Measurements from ENCODE around the gene NCAPH2. TPM values are rescaled to one million over a fixed set of nuclear protein-coding genes. Genes with fewer than 3 reads are reported as not detected.

Gene NCAPH2
- total and polyA plus RNA-seq, 2 of the 13 experiments (the other 11 are each of a cell fraction or from before 2014, with no cell fraction given), result 28.1 to 64.4 TPM

DNA sequence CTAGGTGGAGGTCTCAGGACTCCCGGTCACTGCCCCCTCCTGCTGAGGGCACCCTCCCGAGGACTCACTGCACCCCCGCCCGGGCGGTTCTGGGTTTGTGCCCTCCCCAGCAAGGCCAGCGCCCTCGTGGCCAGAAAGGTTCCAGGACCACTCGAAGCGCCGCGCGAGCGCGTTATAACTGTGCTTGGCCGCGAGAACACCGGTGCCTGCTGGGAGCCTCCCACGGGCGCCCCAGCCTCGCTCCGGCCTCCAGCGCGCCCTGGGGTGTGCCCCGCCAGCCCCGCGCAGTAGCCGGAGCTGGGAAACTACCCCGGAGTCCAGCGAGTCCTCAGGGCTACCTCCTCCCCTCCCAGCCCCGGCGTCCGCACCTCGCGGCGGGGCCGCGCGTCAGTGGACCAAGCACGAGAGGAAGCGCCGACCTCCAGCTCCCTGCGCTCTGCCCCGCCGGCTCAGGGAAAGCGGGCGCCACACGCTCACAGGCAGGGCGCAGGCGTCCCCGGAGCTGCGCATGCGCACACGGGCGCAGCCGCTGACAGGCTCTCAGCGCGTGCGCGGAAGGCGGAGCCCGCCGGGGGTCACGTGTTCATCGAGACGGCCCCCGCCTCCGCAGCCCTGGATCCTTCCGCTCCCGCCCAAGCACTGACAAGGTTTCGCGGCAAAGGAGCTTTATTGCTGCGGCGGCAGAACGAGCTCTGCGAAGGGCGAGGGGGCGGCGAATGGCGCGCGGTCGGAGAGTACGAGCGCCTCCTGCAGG is 17.3 kb downstream of the NCAPH2 start, which contains the start of gene SCO2 (continued):
- TF ChIP-seq ZBTB38 (CRISPR knock-in tag; IDR thresholded peaks at IDR 0.05), result no peak; the same call in 1 of the 2 replicates
- 0 out of 2 replicates have a peak, but pooled peaks have one; percentile 28 for TF ChIP-seq ZNF672 (CRISPR knock-in tag; IDR thresholded peaks at IDR 0.05)
- TF ChIP-seq ZNF772 (CRISPR knock-in tag; IDR thresholded peaks at IDR 0.05), result peak; percentile 91
- TF ChIP-seq ZBTB4 (CRISPR knock-in tag; IDR thresholded peaks at IDR 0.05; ENCODE audit: borderline replicate concordance), result peak; percentile 52
- TF ChIP-seq ZNF800 (CRISPR knock-in tag; IDR thresholded peaks at IDR 0.05), result peak; percentile 91
- TF ChIP-seq ZNF20 (CRISPR knock-in tag; IDR thresholded peaks at IDR 0.05), result peak; percentile 23; the same call in 1 of the 2 replicates
- TF ChIP-seq ZBTB26 (CRISPR knock-in tag; IDR thresholded peaks at IDR 0.05; ENCODE audit: borderline replicate concordance), result peak; percentile 56; the same call in 1 of the 2 replicates
- peak; percentile 72; the same call in 1 of the 2 replicates for TF ChIP-seq HOXA3 (CRISPR knock-in tag; IDR thresholded peaks at IDR 0.05)
- TF ChIP-seq, protein P1, sequence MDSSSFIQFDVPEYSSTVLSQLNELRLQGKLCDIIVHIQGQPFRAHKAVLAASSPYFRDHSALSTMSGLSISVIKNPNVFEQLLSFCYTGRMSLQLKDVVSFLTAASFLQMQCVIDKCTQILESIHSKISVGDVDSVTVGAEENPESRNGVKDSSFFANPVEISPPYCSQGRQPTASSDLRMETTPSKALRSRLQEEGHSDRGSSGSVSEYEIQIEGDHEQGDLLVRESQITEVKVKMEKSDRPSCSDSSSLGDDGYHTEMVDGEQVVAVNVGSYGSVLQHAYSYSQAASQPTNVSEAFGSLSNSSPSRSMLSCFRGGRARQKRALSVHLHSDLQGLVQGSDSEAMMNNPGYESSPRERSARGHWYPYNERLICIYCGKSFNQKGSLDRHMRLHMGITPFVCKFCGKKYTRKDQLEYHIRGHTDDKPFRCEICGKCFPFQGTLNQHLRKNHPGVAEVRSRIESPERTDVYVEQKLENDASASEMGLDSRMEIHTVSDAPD (CRISPR knock-in tag; IDR thresholded peaks at IDR 0.05), result no peak
- TF ChIP-seq ZNF138 (CRISPR knock-in tag; IDR thresholded peaks at IDR 0.05; ENCODE audit: low read depth), result no peak; the same call in none of the 2 replicates
- TF ChIP-seq GATAD1 (CRISPR knock-in tag; IDR thresholded peaks at IDR 0.05), result peak; percentile 78
- TF ChIP-seq ISX (CRISPR knock-in tag; conservative IDR thresholded peaks at IDR 0.05), result 0 out of 2 replicates have a peak, but pooled peaks have one; percentile 55
- peak; percentile 67; the same call in 1 of the 2 replicates for TF ChIP-seq CBFB (CRISPR knock-in tag; IDR thresholded peaks at IDR 0.05)
- peak; percentile 61 for TF ChIP-seq KLF6 (CRISPR knock-in tag; IDR thresholded peaks at IDR 0.05)
- 0 out of 2 replicates have a peak, but pooled peaks have one; percentile 33 for TF ChIP-seq GZF1 (CRISPR knock-in tag; IDR thresholded peaks at IDR 0.05)
- 0 out of 2 replicates have a peak, but pooled peaks have one; percentile 43 for TF ChIP-seq ZNF891 (CRISPR knock-in tag; IDR thresholded peaks at IDR 0.05)
- 0 out of 2 replicates have a peak, but pooled peaks have one; percentile 28 for TF ChIP-seq SRY (CRISPR knock-in tag; IDR thresholded peaks at IDR 0.05)
- TF ChIP-seq POGK (CRISPR knock-in tag; conservative IDR thresholded peaks at IDR 0.05), result peak; percentile 64
- peak; percentile 38; the same call in 1 of the 2 replicates for TF ChIP-seq ELF3 (CRISPR knock-in tag; IDR thresholded peaks at IDR 0.05)

Measured in HepG2 (cell line).